ENCODE results near the gene HIVEP3.

HIVEP3 gene

DNA sequence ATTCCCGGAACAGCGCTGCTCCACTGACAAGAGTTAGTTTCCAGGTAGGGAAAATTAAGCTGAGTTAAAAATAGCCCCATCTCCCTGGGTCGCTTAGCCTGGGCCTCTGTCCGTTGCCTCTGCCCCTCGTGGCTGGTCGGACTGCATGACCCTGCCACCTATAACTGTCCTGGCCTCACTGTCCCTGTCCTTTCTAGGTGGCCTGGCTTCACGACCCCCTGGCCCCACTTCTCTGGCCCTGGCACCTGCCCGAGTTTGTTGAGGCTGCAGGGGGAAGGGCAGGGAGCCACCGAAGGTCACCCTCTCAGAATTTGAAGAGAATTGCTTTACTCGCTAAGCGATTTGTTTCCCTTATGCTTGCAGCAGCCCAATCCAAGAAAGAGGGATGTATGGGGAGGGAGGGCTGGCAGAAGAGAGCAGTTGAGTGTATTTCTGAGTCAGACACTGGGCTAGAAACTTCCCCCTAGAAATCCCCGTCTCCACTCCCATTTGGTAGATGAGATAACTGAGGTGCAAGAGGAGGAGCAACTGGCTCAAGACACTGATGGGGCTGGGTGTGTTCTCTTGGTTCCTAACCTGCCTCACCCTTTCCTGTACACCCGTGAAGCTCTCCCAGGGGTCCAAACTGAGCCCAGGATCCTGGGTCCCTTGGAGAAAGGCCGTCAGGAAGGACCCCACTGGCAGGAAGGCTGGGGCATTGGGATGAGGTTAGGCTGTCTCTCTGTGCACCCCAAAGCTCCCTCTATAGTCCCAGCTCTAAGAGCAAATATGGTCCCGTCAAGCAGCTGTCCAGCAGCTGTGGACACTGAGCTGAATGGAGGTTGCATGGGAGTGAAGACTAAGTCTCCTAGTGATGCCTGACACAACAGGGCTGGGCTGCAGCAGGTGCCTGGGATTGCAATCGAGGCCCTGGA is 431.3 kb downstream of the HIVEP3 start:
- DNase-seq = no peak

DNA sequence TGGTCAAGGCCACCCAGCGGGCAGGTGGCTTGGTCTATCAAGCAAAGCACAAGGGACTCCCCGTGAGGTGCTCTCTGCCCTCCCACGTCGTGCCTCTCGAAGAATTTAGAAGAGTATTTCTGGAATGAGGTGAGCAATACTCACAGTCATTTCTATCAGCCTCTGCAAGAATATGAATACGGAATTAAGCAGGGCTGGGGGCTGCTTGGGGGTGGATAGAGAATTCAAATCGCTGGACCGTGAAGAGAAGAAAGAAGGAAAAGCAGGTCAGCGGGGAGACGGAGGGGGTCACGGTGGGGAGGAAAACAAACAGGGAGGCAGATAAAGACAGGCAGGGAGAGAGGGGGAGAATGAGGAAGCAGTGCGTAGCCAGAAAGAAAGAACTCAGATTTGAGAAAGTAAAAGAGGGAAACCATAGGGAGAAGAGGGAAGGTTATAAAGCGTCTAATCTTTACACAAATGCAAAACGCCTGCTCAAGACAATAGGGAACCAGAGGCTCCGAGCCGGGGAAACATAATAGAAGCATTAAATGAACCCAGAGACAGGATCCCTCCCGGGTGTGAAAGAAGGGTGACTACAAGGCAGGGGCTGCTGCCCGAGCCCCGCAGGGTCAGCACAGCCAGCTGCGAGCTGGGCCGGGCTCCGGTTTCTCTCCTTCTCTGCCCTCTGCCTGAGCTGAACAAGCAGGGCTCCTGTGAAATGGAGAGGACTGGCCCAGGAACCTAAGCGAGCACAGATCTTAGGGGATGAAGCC is 432.2 kb downstream of the HIVEP3 start:
- no peak for DNase-seq

DNA sequence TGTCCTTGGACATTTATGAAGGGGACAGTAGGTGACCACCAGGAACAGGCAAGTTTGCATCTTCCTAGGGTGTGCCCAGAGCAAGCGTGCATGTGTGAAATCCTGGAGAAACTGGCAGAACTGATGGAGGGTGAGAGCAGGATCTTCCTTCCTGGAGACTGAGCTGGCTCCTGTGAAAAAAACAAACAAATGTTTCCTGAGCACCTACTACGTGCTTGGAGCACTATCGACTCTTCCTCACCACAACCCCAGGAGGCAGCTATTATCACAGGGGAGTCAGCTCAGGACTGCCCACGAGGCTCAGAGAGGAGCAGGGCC is 432.7 kb downstream of the HIVEP3 start:
- DNase-seq = no peak

DNA sequence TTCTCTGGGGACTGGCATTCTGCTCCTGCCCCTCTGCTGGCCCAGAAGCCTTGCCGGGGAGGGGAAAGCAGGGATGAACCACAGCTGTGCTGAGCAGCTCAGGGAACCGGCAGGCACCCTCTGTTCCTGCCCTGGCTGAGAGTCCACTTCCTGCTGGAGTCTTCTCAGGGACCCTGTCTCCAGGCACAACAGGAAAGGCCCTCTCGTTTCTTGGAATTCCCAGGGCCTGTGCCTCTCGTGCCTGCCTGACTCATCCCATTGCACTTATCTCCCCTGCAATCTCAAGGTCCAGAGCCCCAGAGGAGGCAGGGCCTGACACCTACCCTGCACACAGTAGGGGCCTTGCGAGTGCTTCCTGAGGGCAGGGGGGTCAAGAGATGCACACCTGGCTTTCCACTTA is 433.1 kb downstream of the HIVEP3 start:
- DNase-seq = no peak

DNA sequence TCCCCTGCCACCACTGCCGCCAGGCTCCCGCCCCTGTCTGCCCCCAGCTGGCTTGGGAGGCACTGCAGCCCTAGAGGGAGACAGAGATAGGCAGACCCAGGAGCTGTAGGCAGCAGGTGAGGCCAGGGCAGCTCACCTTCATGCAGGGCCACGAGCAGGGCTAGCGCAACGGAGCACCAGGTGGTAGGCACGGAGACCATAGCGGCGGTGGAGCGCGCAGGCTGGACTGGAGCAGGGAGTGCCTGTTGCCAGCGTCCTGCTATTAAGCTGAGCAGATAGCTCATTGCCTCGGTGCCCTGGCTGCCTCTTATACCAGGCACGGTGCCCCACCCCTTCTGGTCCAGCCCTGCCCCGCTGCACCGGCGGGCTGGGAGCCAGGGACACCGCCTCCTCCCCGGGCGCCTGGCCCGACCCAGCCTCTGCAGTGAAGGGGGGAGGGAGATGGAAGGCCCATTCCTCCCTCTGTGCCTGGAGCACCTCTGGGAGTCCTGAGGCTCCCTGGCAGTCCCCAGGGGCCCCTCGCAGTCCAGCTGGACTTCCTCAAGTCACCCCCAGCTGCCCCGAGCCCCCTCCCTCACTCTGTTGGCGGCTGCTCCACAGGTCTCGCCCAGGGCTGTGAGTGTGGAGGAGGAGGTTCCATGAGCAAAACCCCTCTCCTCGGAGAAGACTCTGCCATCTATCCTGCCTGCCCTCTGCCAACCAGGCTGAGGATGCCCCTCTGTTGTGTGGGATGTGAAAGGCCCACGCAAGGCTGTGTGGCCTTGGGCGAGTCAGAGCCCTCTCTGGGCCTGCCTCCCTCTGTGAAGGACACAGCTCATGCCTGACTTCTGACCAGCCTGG is 434.1 kb downstream of the HIVEP3 start, which contains the start of gene EDN2:
EDN2 (minus strand) TSS at position 282 of the 840 bp plus-strand sequence; CDS start at position 200, 82 bp downstream.
- DNase-seq = no peak

DNA sequence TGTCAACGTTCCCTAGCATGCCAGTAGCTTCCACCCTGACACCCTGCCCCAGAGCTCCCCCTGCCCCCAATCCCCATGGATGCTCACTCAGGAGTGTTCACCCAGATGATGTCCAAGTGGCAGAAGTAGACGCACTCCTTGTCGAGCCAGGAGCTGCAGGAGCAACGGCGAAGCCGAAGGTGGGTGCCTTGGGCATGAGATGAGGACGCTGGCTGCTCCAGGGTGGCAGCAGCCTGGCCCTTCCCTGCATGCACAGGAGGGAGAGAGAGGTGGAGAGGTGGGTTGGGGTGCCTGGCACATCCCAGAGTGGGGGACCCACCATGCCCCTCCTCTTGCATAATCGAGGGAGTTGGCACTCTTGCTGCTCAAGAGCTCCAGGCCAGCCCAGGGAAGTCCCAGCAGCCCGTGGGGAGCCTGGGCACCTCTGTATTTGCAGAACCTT is 434.7 kb downstream of the HIVEP3 start:
- no peak for DNase-seq

DNA sequence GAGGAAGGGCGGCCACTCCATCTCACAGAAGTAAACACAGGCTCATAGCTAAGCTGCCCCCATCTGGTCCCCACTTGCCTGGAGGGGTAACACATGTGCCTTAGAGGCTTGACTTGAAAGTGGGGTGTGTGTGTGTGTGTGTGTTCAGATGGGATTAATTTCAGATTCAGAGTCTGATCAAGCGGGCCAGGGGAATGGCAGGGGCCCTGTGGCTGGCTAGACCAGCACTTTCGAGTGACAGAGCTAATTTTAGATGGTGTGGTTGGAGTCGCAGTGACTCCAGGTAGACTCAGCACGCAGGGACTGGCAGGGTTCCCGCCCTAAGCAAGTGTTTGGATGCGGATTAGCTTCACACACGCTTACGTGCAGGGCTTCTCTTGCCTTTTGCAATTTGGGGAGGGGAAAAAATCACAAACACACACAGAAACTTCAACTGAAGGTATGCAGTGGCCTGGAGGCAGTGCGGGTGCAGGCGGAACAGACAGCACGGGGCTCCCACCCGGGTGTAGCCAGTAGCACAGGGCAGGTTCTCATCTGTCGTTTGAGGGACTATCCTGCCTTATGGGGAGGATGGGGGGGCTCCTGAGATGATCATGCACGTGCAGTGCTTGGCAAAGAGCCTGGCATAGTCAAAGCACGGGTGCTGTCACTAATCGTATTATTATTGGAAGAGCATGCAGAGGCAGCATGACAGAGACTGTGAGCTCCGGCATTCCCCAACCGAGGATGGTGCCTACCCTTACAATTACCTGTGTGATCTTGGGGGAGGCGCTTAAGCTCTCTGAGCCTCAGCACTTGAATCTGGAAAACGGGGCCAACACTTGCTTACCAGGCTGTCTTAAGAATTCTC is 435.5 kb downstream of the HIVEP3 start:
- no peak for DNase-seq

DNA sequence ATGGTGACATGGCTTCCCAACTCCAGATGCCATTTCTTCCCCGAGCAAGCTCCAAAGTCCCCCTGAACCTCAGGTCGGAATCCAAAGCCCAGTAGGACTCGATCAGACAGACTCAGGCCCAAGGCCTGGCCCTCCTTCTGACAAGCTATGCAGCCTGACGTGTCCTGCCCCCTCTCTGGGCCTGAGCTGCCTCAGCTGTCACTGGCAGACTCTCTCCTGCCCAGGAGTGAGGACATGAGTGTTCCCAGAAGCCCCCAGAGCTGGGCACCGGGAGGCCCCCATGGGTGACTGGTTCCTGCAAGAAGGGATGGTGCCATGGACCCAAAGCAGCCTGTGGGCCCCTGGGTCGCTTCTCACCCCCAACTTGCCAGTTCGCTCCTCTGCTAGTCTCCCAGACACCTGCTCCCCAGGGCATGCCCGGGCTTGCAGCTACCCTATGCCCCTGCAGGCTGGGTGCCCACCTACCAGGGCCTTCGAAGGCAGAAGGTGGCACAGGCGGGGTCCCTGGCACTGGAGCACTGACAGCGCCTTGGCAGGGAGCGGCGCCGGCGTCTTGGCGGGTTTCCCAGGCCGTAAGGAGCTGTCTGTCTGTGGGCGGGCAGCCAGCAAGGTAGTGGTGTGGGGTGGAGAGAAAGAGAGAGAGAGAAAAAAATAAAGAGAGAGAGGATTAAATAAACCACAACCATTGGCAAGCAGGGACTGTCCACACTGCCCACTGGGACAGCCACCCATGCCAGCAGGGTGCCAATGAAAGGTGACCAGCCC is 436.5 kb downstream of the HIVEP3 start:
- no peak for DNase-seq

DNA sequence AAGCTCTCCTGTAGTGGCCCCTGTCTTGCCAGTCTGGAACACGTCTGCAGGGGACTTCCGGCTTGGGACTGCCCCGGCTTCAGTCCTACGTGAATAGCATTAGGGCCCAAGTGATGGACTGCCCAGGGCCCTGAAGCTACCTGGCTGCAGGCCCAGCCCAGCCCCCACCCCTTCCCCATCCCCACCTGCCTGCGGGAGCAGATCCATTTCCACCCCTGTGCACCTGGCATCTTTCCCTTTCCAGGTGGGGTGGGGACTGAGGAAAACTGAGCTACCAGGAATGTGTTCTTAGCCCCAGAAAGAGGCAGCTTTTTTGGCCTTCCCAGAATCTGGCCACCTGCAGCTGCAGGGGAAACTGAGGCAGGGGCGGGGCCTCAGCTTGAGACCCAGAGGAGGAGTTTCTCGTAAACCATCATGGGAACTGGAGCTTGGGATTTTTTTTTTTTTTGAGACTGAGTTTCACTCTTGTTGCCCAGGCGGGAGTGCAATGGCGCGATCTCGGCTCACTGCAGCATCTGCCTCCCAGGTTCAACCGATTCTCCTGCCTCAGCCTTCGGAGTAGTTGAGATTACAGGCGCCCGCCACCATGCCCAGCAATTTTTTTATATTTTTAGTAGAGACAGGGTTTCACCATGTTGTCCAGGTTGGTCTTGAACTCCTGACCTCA is 437.5 kb downstream of the HIVEP3 start:
- no peak for DNase-seq

DNA sequence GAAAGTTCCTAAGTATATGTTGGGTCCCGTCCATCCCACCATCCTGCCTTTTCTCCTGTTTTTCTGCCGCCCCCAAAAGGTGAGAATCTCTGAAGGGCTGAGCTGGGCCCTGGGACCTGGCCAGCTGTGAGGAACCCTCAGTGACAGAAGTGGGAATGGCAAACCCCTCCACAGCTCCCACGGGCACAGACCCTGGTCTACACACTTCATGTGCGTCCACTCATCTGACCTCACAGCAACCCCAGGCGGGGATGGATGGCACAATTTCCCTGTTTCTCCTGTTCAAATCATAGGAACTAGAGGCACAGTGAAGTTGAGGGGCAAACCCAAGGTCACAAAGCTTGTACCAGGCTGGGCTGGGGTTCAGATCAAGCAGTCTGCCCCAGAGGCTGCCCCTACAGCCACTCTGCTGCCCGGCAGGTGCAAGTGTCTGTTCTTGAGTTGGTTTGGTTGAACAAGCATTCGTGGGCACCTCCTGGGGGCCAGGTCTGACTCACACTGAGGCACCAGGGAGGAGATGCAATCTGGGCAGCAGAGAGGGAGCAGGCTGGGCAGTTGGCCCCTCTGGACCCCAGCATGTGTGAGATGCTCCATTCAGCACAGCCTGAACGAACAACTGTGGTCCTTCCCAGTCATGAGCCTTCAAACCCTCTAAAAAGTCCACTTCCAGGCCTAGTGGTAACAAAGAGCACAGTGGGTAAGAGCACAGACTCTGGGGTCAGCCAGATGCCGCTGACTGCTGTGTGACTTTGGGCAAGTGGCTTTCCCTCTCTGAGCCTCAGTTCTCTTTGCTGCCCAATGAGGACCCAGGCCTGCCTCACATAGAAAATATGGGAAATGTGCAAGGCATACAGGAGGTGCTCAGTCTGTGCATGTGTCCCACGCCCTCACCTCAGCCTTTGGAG is 438.3 kb downstream of the HIVEP3 start:
- no peak for DNase-seq

DNA sequence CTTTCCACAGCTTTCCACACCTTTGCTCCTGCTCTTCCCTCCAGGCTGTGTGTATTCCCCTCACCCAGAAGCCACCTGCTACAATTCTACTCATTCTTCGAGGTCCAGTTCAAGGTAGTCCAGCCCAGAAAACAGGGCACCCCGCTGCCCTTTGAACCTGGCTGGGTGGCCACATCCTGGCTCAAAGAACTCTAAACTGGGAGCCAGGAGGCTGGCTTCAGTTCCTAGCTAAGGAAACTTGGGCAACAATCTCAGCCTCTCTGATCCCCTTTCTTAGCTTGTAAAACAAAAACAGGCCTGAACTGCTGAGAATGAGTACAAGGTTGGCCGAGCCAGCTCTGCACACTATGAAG is 438.9 kb downstream of the HIVEP3 start:
- DNase-seq = no peak

DNA sequence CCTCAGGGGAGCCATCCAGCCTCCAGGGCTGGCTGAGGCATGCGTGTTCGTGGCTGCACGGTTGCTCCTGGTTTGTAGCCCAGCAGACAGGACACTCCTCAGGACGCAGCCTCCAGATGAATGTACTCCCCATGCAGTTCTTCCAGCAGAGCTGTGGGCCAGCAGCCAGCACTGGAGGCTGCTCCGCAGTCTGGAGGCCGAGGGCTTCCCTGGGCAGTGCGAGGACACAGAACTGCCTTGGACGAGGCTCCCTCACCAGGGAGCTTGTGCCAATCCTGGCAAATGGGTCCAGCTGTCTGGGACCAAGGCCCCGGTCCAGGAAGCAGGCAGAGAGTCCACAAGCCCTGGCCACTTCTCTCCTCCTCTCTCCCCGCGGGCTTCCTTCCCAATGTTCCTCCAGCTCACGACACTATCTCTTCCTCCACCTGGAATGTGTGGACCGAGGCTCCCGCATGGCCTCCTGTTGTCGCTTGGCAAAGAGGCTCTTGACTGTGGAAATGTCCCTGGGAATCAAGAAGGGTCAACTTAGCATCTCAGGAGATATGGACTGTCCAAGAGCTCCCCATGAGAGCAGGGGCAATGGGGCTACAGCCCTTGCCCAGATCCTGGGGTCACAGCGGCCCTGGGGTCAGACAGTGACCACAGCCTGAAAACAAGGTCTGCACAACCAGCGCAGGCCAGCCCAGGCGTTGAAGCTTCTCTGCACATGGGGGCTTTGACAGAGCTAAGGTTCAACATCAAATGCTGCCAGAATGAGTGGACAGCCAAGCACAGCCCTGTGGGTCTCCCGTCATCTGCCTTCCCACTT is 439.5 kb downstream of the HIVEP3 start:
- DNase-seq = no peak

DNA sequence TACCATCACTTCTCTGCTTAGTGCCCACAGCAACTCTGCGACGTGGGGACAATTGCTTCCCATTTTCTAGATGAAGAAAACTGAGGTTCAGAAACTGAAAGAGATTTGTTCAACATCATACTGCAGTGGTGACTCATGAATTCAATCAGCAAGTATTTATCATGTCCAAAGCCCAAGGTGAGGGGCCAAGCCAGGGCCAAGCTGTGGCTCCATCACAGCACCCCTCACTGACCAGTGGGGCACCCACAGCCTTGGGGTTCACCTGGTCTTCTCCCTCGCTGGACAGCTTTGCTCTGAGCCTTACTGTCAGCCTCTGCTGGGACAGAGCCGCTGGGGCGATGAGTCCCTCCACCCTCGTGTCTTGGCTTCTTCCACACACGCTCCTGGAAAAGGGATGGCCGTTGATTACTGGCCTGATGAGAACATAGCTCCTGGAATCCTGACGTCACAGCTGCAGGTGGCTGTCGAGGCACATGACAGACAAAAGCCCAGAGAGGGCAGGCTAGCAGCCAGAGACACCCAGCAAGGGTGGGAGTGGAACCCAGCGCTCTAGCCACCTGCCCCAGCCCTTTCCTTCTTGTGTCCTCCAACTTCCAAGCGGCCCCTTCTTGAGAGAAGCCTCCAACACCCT is 440.5 kb downstream of the HIVEP3 start:
- DNase-seq = no peak

DNA sequence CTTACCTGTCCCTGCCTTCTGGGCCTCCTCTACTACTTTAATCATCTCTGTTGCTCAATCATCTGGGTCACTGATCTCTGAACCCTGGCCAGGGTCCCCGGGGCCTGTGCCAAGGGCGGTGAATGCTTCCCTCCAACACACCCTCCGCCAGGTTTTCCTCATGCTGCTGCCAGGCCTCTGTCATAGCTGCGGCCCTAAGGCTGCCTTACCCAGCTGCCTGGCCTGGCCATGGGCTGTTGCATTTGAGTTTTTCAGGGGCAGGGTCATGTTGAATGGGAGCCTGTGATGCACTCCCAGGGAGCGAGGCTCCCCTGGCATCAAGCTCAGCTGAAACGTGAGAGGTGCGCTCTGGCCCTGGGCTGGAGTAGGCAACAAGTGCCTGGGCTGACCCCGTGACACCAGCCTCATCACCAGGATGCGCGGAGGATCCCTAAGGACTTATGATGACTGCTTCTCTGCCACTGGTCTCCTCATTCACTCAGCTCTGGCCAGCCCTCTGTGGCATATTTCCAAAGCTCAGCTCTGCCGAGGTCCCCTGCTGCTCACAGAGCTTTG is 441.8 kb downstream of the HIVEP3 start:
- no peak for DNase-seq

DNA sequence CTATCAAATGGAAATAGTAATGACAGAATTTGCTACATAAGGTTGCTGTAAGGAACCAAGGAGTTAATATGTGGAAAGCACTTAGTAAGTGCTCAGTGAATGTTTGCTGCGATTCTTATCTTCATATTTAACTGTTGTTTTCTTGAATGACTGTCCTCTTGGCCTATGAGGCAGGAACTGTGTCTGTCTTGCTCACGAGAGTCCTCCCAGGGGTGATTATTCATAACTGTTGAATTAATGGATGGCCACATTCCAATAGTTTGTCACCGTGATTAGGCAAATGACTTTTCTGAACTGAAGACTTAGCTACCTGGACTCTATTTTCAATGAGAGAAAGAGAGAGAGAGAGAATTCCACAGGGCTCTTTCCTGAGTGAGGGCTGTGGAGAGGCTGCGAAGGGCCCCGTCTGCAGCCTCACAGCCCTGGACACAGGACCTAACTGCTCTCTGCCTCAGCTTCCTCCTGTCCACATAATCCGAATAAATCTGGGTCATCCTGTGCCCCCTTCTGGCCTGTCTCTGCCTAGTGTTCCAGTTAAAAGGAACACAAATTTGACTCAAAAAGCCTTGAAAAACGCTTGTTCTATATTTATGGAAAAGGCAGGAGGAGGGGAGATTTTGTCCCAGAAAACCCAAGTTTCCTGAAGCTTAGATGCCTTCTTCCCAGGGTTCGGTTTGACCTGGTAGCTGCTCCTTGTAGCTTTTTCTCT is 442.7 kb downstream of the HIVEP3 start:
- DNase-seq = no peak

DNA sequence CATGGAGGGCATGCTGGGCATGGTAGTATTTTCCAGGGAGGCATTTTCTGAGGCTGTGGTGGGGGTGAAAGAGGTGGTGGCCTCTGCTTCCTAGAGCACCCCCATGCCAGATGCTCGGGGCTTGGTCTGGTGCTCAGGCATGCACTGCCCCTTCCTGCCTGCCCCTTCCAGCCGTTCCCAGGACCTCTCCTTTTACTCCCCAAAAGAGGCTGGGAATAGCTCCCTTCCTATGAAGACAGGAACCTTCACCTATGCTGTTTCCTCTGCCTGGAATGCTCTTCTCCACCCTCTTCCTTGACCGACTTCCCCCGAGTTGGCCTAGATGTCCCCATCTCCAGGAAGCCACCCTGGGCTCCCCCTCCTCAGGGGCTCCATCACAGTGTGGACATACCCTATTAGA is 443.4 kb downstream of the HIVEP3 start:
- DNase-seq = no peak

DNA sequence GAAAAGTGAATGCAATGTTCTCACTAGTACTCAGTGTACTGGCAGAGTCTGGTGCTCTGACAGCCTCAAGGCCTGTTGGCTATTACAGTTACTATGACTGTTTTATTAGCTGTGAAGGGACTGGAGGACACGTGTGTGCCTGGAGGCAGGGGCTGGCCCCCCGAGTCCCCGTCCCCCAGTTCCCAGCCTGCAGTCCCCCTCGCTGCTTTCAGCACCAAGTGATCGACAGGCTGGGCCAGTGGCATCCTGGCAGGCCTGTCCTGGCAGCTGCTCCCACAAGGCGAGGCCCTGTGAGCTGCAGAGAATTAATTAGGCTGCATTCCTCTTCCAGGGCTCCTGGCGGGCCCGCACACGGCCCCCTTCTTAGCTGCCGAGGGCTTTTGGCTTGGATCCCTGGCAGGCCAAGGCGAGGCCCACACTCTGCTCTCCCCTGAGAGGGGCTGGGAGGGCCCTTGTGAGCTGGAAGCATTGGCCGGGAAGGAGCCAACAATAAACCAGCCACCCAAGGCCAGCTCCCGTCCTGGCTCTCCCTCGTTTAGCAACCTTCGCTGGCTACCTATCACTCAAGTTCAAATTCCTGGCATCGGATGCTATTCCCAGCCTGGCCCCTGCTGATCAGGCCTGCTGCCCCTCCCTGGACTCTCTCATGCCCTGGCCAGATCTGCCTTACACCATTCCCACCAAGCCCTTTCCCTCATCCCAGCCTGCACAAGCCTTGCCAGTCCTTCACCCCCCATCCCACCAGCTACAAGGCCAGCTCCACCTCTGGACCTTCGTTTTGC is 444.0 kb downstream of the HIVEP3 start:
- DNase-seq = no peak

Data from CD4-positive, alpha-beta T cell treated with Interleukin-17A for 4 hours (primary cell).